ENCODE measurements around the gene BCL11B. TPM values are rescaled to one million over a fixed set of nuclear protein-coding genes. Genes with fewer than 3 reads are reported as not detected.

The BCL11B gene
- total and polyA plus RNA-seq, 10 of the 15 experiments (the other 5 are each of a cell fraction or from before 2014, with no cell fraction given) = 0.38 to 5.5 (median 1.3) TPM

DNA sequence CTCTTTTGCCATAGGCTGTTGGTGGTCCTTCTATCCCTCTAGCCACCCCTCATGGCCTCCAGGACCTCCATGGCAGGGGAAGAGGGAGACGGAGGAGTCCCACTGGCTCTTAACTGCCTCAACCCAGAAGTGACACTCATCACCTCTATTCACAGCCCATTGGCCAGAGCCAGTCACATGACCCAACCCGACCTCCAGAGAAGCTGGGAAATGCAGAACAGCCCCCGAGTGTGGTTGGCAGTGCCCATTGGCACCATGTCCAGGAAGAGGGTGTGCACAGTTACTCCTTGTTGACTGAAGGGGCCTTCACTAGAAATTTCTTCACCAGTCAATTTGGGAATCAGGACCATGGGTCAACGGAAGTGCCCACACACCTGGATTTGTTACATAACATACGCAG lies 17.0 kb upstream of the BCL11B start:
- H2AFZ ChIP-seq (ENCODE audit: control insufficient read depth, low read depth, low read length) = no peak overlapping the region
- H4K20me1 ChIP-seq (ENCODE audit: control insufficient read depth, insufficient read depth) = no peaks in the 10 kb centered on the region
- ATAC-seq = no peak
- TF ChIP-seq BCL11A (IDR thresholded peaks at IDR 0.05; ENCODE audit: low read depth, low read length) = no peak
- TF ChIP-seq, protein P1, sequence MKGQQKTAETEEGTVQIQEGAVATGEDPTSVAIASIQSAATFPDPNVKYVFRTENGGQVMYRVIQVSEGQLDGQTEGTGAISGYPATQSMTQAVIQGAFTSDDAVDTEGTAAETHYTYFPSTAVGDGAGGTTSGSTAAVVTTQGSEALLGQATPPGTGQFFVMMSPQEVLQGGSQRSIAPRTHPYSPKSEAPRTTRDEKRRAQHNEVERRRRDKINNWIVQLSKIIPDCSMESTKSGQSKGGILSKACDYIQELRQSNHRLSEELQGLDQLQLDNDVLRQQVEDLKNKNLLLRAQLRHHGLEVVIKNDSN (IDR thresholded peaks at IDR 0.05; ENCODE audit: borderline replicate concordance, extremely low read length, insufficient read depth, low read depth, low read length) = peak; percentile 32
- ChIA-PET POLR2A (no interaction called here), CTCF (no interaction called here), RAD21 (ENCODE audit: unreplicated experiment) (no interaction called here), SMC1A (ENCODE audit: uncharacterized antibody, unreplicated experiment) (no interaction called here)
- BruUV-seq (replicated peaks) = no TSS peak
- no peak overlapping the region for H3K9ac ChIP-seq (ENCODE audit: control insufficient read depth, insufficient read depth, low read length)
- no peaks in the 10 kb centered on the region; the same call in 2 of the 3 replicates for H3K9me3 ChIP-seq (replicated peaks; ENCODE audit: control insufficient read depth, insufficient read depth, low read length)
- DNase-seq (ENCODE audit: low read depth, low spot score) = no peak
- no peak overlapping the region for H3K4me2 ChIP-seq (ENCODE audit: control insufficient read depth, insufficient read depth)
- H3K4me1 ChIP-seq (ENCODE audit: control insufficient read depth, insufficient read depth, low read length) = peaks cover 31% of the 10 kb centered on the region
- 50% methylated on average over 5 of the region's 5 CpGs for WGBS (ENCODE audit: insufficient coverage, insufficient replicate concordance, low lambda C conversion rate, missing lambda C conversion rate)
- no peak overlapping the region for H3K4me3 ChIP-seq
- no peak for FAIRE-seq
- intact Hi-C loops (cut with micrococcal nuclease; ENCODE audit: unreplicated experiment) = no loop called here
- H3K79me2 ChIP-seq (ENCODE audit: control insufficient read depth, insufficient read depth, low read length) = no peaks in the 10 kb centered on the region
- no peak overlapping the region for H3K27ac ChIP-seq (ENCODE audit: control insufficient read depth, insufficient read depth)
- in situ Hi-C loops (cut with MboI) = no loop called here
- H3K36me3 ChIP-seq (ENCODE audit: control insufficient read depth in 2 of 2, insufficient read depth in 2 of 2, low read length in 1 of 2) = no peaks in the 10 kb centered on the region
- H3K27me3 ChIP-seq (replicated peaks in 1 of 2; ENCODE audit: control insufficient read depth in 2 of 2, insufficient read depth in 2 of 2, low read length in 1 of 2) = no peaks in the 10 kb centered on the region

DNA sequence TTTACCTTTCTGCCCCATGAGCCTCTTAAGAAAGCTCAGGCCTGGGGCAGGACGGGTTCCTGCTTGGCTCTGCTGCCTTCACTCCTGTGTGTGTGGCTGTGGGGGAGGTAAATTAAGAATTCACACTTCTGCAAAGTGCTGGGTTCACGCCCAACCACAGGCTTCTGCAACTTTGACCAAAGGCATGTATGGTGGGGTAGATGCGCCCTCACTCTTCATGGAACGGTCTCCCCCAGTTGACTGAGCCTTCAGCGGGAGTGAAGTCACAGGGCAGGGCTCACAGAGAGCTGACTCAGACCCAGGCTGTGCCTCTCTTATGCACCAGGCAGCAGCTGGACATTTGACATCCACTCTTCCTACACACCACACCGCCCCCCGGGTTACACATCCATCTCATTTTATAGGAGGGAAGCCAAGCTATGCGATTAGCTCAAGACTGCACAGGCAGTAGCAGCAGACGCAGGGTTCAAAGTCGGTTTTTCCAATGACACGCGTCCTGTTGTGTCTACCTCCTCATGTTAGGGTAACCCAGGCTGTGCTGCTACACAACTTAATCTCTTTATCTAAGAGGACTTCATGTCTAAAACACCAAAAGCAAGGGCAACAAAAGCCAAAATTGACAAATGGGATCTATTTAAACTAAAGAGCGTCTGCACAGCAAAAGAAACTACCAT lies 15.4 kb upstream of the BCL11B start:
- Histone ChIP-seq H2AFZ (ENCODE audit: control insufficient read depth, low read depth, low read length) (peak overlapping the region; percentile 77), H3K9me3 (replicated peaks; ENCODE audit: control insufficient read depth, insufficient read depth, low read length) (no peaks in the 10 kb centered on the region; the same call in 2 of the 3 replicates), H4K20me1 (ENCODE audit: control insufficient read depth, insufficient read depth) (no peaks in the 10 kb centered on the region), H3K36me3 (ENCODE audit: control insufficient read depth in 2 of 2, insufficient read depth in 2 of 2, low read length in 1 of 2) (no peaks in the 10 kb centered on the region), H3K4me1 (ENCODE audit: control insufficient read depth, insufficient read depth, low read length) (peaks cover 31% of the 10 kb centered on the region), H3K4me3 (peak overlapping the region; percentile 55), H3K27me3 (replicated peaks in 1 of 2; ENCODE audit: control insufficient read depth in 2 of 2, insufficient read depth in 2 of 2, low read length in 1 of 2) (no peaks in the 10 kb centered on the region), H3K4me2 (ENCODE audit: control insufficient read depth, insufficient read depth) (peak overlapping the region; percentile 90), H3K9ac (ENCODE audit: control insufficient read depth, insufficient read depth, low read length) (peak overlapping the region; percentile 63), H3K79me2 (ENCODE audit: control insufficient read depth, insufficient read depth, low read length) (no peaks in the 10 kb centered on the region), H3K27ac (ENCODE audit: control insufficient read depth, insufficient read depth) (peak overlapping the region; percentile 78)
- peak; percentile 55 for DNase-seq (ENCODE audit: low read depth, low spot score)
- ChIA-PET RAD21 (ENCODE audit: unreplicated experiment) (interaction anchor here (0.7 to 1.9 kb wide), 10 partner anchors 11 to 1115 kb away, joined by 3 to 17 read pairs (median 4); partner anchors contain the start of gene BCL11B), SMC1A (ENCODE audit: uncharacterized antibody, unreplicated experiment) (interaction anchor here (1.2 to 3.3 kb wide), 6 partner anchors 10 to 128 kb away, joined by 3 to 26 read pairs (median 6); no protein-coding TSS in a partner anchor), POLR2A (interaction anchor here (1.2 kb wide), 1 partner anchor 11 kb away, joined by 3 read pairs; no protein-coding TSS in a partner anchor), CTCF (interaction anchor here (0.6 to 2.5 kb wide), 9 partner anchors 11 to 790 kb away, joined by 3 to 22 read pairs (median 5); partner anchors contain the start of gene BCL11B)
- in situ Hi-C loops (cut with MboI) = no loop called here
- FAIRE-seq = peak; percentile 41
- peak; percentile 94 for ATAC-seq
- intact Hi-C loops (cut with micrococcal nuclease; ENCODE audit: unreplicated experiment) = no loop called here
- 59% methylated on average over 13 of the region's 13 CpGs for WGBS (ENCODE audit: insufficient coverage, insufficient replicate concordance, low lambda C conversion rate, missing lambda C conversion rate)
- BruUV-seq (replicated peaks) = no TSS peak
- TF ChIP-seq, protein P2, sequence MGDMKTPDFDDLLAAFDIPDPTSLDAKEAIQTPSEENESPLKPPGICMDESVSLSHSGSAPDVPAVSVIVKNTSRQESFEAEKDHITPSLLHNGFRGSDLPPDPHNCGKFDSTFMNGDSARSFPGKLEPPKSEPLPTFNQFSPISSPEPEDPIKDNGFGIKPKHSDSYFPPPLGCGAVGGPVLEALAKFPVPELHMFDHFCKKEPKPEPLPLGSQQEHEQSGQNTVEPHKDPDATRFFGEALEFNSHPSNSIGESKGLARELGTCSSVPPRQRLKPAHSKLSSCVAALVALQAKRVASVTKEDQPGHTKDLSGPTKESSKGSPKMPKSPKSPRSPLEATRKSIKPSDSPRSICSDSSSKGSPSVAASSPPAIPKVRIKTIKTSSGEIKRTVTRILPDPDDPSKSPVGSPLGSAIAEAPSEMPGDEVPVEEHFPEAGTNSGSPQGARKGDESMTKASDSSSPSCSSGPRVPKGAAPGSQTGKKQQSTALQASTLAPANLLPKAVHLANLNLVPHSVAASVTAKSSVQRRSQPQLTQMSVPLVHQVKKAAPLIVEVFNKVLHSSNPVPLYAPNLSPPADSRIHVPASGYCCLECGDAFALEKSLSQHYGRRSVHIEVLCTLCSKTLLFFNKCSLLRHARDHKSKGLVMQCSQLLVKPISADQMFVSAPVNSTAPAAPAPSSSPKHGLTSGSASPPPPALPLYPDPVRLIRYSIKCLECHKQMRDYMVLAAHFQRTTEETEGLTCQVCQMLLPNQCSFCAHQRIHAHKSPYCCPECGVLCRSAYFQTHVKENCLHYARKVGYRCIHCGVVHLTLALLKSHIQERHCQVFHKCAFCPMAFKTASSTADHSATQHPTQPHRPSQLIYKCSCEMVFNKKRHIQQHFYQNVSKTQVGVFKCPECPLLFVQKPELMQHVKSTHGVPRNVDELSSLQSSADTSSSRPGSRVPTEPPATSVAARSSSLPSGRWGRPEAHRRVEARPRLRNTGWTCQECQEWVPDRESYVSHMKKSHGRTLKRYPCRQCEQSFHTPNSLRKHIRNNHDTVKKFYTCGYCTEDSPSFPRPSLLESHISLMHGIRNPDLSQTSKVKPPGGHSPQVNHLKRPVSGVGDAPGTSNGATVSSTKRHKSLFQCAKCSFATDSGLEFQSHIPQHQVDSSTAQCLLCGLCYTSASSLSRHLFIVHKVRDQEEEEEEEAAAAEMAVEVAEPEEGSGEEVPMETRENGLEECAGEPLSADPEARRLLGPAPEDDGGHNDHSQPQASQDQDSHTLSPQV (IDR thresholded peaks at IDR 0.05) = no peak
- TF ChIP-seq DPF2 (IDR thresholded peaks at IDR 0.05) (peak; percentile 66), IKZF2 (IDR thresholded peaks at IDR 0.05) (peak; percentile 43 to 53; a peak in 2 of 4 replicates), LARP7 (IDR thresholded peaks at IDR 0.05) (no peak), CREM (IDR thresholded peaks at IDR 0.05; ENCODE audit: low read depth) (no peak), HCFC1 (IDR thresholded peaks at IDR 0.05; ENCODE audit: low read length) (no peak), SMAD1 (IDR thresholded peaks at IDR 0.05; ENCODE audit: low read depth, partially characterized antibody) (no peak)
- TF ChIP-seq, protein P3, sequence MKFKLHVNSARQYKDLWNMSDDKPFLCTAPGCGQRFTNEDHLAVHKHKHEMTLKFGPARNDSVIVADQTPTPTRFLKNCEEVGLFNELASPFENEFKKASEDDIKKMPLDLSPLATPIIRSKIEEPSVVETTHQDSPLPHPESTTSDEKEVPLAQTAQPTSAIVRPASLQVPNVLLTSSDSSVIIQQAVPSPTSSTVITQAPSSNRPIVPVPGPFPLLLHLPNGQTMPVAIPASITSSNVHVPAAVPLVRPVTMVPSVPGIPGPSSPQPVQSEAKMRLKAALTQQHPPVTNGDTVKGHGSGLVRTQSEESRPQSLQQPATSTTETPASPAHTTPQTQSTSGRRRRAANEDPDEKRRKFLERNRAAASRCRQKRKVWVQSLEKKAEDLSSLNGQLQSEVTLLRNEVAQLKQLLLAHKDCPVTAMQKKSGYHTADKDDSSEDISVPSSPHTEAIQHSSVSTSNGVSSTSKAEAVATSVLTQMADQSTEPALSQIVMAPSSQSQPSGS (IDR thresholded peaks at IDR 0.05; ENCODE audit: low read length) = no peak
